ENCODE measurements around the gene CLDN19. TPM values are rescaled to one million over a fixed set of nuclear protein-coding genes. Genes with fewer than 3 reads are reported as not detected.
A peak's percentile ranks its signal among the peaks of the same experiment; 100 is the strongest.

Gene CLDN19
- total RNA-seq, 1 experiment from 2014 or later = 12.5 TPM

DNA sequence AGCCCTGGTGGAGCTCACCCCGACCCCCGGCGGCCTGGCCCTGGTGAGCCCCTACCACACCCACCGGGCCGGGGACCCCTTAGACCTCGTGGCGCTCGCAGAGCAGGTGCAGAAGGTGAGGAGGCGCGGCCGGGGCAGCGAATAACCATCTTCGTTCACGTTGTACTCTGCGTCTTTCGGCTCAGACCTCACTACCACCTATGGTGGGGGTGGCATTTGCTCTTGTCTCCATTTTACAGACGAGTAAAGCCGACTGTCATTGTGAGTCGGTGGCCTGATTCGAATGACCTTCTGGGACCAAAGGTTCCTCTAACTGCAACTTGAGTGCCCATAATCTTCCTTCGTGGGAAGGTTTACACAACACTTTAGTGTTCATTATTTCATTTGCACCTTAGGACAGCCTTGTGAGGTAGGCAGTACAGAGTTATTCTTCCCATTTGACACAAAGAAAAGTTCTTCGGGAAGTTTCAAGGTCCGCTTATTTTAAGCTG lies 27.5 kb upstream of the CLDN19 start:
- no peak overlapping the region for H2BK20ac ChIP-seq (ENCODE audit: low read depth, low read length, poor library complexity, severe bottlenecking)
- WGBS (ENCODE audit: extremely low coverage, insufficient read length, low lambda C conversion rate) = no CpG with 5 or more reads among the region's 23 CpGs
- no peak overlapping the region for H3T11ph ChIP-seq (ENCODE audit: low read length)
- peak overlapping the region; percentile 32 for H3K18ac ChIP-seq (ENCODE audit: insufficient read length, low read depth, low read length)
- Mint-ChIP-seq H3K4me3 (no peak overlapping the region; a peak in 2 of 5 replicates), H3K27ac (peak overlapping the region in 2 of 3 experiments; percentile 27 to 81; a peak in 3 of 7 replicates), H3K4me1 (peaks cover 8 to 9% of the 10 kb centered on the region in 2 experiments), H3K9me3 (no peaks in the 10 kb centered on the region), H3K36me3 (ENCODE audit: insufficient read depth in 1 of 3, low read depth in 3 of 3) (peaks cover 8 to 23% (median 12%) of the 10 kb centered on the region in 3 experiments; a peak in 6 of 7 replicates), H3K27me3 (ENCODE audit: low read depth) (no peaks in the 10 kb centered on the region)
- H3K56ac ChIP-seq (ENCODE audit: insufficient read length, low read depth, low read length) = no peak overlapping the region
- no peak overlapping the region for H2BK5ac ChIP-seq (ENCODE audit: insufficient read length, low read length)
- no peak overlapping the region for H2BK120ac ChIP-seq (ENCODE audit: low read depth, low read length, poor library complexity, severe bottlenecking)
- H3K23ac ChIP-seq (ENCODE audit: insufficient read length, low read depth, low read length) = no peak overlapping the region
- H4K8ac ChIP-seq (replicated peaks; ENCODE audit: insufficient read length, low read depth, low read length) = no peak overlapping the region
- H4K5ac ChIP-seq (ENCODE audit: insufficient read length, low read depth, low read length) = no peak overlapping the region
- no peaks in the 10 kb centered on the region for H3K27me3 ChIP-seq (ENCODE audit: insufficient read depth, low read length)
- no peak overlapping the region for H2BK15ac ChIP-seq (ENCODE audit: low read depth, low read length)
- H3K27ac ChIP-seq (ENCODE audit: insufficient read length, low read depth, low read length) = no peak overlapping the region
- no peak overlapping the region for H4K91ac ChIP-seq (ENCODE audit: insufficient read length, low read depth, low read length)
- peaks cover 7% of the 10 kb centered on the region for H3K23me2 ChIP-seq (ENCODE audit: insufficient read length, low read depth, low read length, poor library complexity, severe bottlenecking)
- H3K14ac ChIP-seq (ENCODE audit: insufficient read depth, low read length) = peak overlapping the region; percentile 33; the same call in 1 of the 2 replicates
- no peak overlapping the region for H2BK12ac ChIP-seq (ENCODE audit: insufficient read length, low read depth, low read length)
- peak overlapping the region; percentile 68 for H3K9ac ChIP-seq (ENCODE audit: extremely low read depth, insufficient read length, low read length)
- H2AK5ac ChIP-seq (ENCODE audit: insufficient read length, low read length) = no peak overlapping the region
- peak overlapping the region; percentile 91 for H3K4me2 ChIP-seq (ENCODE audit: insufficient read depth, insufficient read length, low read length)
- no peaks in the 10 kb centered on the region for H3K79me1 ChIP-seq (ENCODE audit: insufficient read depth, low read depth, low read length, poor library complexity, severe bottlenecking)
- H3K79me2 ChIP-seq (ENCODE audit: insufficient read depth, low read length) = 0 out of 2 replicates have a peak, but pooled peaks cover 3% of the 10 kb centered on the region
- no peak overlapping the region for H3K4ac ChIP-seq (ENCODE audit: low read depth, low read length)
- H2AFZ ChIP-seq (ENCODE audit: low read length) = no peak overlapping the region
- DNase-seq = no peak
- TF ChIP-seq, protein P1, sequence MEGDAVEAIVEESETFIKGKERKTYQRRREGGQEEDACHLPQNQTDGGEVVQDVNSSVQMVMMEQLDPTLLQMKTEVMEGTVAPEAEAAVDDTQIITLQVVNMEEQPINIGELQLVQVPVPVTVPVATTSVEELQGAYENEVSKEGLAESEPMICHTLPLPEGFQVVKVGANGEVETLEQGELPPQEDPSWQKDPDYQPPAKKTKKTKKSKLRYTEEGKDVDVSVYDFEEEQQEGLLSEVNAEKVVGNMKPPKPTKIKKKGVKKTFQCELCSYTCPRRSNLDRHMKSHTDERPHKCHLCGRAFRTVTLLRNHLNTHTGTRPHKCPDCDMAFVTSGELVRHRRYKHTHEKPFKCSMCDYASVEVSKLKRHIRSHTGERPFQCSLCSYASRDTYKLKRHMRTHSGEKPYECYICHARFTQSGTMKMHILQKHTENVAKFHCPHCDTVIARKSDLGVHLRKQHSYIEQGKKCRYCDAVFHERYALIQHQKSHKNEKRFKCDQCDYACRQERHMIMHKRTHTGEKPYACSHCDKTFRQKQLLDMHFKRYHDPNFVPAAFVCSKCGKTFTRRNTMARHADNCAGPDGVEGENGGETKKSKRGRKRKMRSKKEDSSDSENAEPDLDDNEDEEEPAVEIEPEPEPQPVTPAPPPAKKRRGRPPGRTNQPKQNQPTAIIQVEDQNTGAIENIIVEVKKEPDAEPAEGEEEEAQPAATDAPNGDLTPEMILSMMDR (conservative IDR thresholded peaks at IDR 0.05) = no peak
- no peaks in the 10 kb centered on the region for H4K20me1 ChIP-seq (ENCODE audit: control insufficient read depth, insufficient read depth, insufficient read length)
- H3K4me1 ChIP-seq (ENCODE audit: insufficient read depth, low read length) = no peaks in the 10 kb centered on the region
- no peaks in the 10 kb centered on the region for H3K9me3 ChIP-seq (ENCODE audit: control insufficient read depth, low read depth, low read length)

Data from H9 (cell line).